Breast epithelium (tissue), 3 donors: Measurements from ENCODE around the gene SLC26A2.

Source experiments
- POLR2A ChIP-seq: fragments of 450-650 bp; IDR thresholded peaks from one replicate; pipeline ENCODE4 v1.6.1; 2016; ENCODE audit warnings: antibody characterized with exemption, mild to moderate bottlenecking, moderate library complexity
- POLR2AphosphoS5 ChIP-seq, 3 donors: sonication (generic); formaldehyde crosslinking; IDR thresholded peaks; one replicate each; pipeline ENCODE4 v1.6.1; 2017; ENCODE audit warnings: antibody characterized with exemption in 3 of 3
- TF ChIP-seq, protein P1 (sequence below), 3 donors: fragments of 450-650 bp; IDR thresholded peaks; one replicate each; pipeline ENCODE4 v1.5.1; 2016 to 2017; ENCODE audit warnings: antibody characterized with exemption in 3 of 3, mild to moderate bottlenecking in 3 of 3, moderate library complexity in 3 of 3

GRCh38 chr5:149922950-149923349 lies 37.6 kb upstream of the SLC26A2 start:
- TF ChIP-seq, protein P1, sequence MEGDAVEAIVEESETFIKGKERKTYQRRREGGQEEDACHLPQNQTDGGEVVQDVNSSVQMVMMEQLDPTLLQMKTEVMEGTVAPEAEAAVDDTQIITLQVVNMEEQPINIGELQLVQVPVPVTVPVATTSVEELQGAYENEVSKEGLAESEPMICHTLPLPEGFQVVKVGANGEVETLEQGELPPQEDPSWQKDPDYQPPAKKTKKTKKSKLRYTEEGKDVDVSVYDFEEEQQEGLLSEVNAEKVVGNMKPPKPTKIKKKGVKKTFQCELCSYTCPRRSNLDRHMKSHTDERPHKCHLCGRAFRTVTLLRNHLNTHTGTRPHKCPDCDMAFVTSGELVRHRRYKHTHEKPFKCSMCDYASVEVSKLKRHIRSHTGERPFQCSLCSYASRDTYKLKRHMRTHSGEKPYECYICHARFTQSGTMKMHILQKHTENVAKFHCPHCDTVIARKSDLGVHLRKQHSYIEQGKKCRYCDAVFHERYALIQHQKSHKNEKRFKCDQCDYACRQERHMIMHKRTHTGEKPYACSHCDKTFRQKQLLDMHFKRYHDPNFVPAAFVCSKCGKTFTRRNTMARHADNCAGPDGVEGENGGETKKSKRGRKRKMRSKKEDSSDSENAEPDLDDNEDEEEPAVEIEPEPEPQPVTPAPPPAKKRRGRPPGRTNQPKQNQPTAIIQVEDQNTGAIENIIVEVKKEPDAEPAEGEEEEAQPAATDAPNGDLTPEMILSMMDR (IDR thresholded peaks at IDR 0.05): no peak
- no peak for TF ChIP-seq POLR2A
- no peak for TF ChIP-seq POLR2AphosphoS5 (IDR thresholded peaks at IDR 0.05)
